Endothelial cell (in vitro differentiated cells): ENCODE results near the gene PLEKHG7. TPM values are rescaled to one million over a fixed set of nuclear protein-coding genes. Genes with fewer than 3 reads are reported as not detected.
"Not testable (repeated sequence)": the region's sequence is repeated elsewhere in the genome, so short reads cannot be mapped to it uniquely, and the experiment has no call there.

ENCODE experiments used
- DNase-seq: peaks from one replicate; pipeline ENCODE4 v3.0.0; 2021; ENCODE audit warnings: low spot score
- H3K27ac Mint-ChIP-seq: one replicate; pipeline ENCODE4 v1.8.0; 2021; ENCODE audit warnings: mixed read lengths, inconsistent platforms; ENCODE audit not compliant: unreplicated experiment
- H3K27me3 Mint-ChIP-seq: one replicate; pipeline ENCODE4 v1.8.0; 2021; ENCODE audit warnings: mild to moderate bottlenecking, moderate library complexity, mixed read lengths, inconsistent platforms; ENCODE audit not compliant: unreplicated experiment
- H3K36me3 Mint-ChIP-seq: one replicate; pipeline ENCODE4 v1.8.0; 2021; ENCODE audit warnings: mild to moderate bottlenecking, low read depth, mixed read lengths, inconsistent platforms; ENCODE audit not compliant: unreplicated experiment
- H3K4me1 Mint-ChIP-seq: one replicate; pipeline ENCODE4 v1.8.0; 2021; ENCODE audit warnings: mild to moderate bottlenecking, mixed read lengths, inconsistent platforms; ENCODE audit not compliant: unreplicated experiment
- H3K4me3 Mint-ChIP-seq: one replicate; pipeline ENCODE4 v1.8.0; 2021; ENCODE audit warnings: mild to moderate bottlenecking, mixed read lengths, inconsistent platforms; ENCODE audit not compliant: unreplicated experiment
- H3K9me3 Mint-ChIP-seq: one replicate; pipeline ENCODE4 v1.8.0; 2021; ENCODE audit warnings: mixed read lengths, inconsistent platforms; ENCODE audit not compliant: unreplicated experiment
- long read RNA-seq: library from polyadenylated mRNA; unstranded; transcript quantifications from one replicate; pipeline ENCODE4 v2.0.0, GENCODE V29; 2020; ENCODE audit not compliant: unreplicated experiment
- total RNA-seq: library from RNA; stranded (reverse); fragmentation: NEBNext Ultra II Directional; extraction: Animal tissue kit (Norgen Biotek cat#: 25700); gene quantifications from one replicate; pipeline ENCODE4 v1.2.1, GENCODE V29; 2021; ENCODE audit not compliant: unreplicated experiment
- TF ChIP-seq, protein P1 (sequence below): fragments of 200-600 bp; sonication (generic); IDR thresholded peaks from one replicate; pipeline ENCODE4 v1.5.0; 2021; ENCODE audit warnings: antibody characterized with exemption; ENCODE audit not compliant: unreplicated experiment

Gene PLEKHG7, protein sequence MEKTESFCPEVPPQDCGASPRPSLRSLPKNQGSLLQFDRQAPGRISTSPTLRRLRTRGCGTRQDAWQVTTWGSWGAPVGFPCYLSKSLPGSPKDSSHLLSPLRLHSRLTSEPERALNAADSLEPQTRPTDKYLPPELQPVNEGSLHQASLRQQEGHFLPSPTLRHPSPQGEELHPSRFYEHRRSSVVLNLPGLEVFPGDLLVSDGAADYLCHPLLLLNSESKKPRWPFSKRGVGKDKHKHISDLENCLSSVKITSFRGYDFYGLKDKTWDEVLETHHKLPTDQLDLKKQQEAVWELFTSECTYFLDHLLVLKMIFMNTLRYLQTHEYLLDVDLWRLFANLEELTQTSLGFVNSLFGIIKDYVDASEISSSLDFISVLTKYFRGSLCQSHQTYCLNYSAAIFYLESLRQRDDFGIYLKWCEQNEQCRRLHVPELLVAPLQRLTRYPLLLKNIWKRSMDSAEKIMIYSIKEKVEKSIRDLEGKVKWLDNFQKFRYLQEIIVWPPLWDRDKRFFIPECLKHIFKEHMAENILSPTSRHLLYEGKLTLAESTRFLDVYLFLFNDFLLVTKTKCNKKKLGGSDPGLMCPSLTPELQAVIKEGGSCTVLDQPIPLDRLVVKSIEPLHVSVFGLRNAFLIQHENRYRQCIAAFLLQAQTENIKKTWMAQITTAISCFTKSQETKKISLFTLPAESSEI
- not detected for total RNA-seq
- long read RNA-seq, result 0 reads

DNA sequence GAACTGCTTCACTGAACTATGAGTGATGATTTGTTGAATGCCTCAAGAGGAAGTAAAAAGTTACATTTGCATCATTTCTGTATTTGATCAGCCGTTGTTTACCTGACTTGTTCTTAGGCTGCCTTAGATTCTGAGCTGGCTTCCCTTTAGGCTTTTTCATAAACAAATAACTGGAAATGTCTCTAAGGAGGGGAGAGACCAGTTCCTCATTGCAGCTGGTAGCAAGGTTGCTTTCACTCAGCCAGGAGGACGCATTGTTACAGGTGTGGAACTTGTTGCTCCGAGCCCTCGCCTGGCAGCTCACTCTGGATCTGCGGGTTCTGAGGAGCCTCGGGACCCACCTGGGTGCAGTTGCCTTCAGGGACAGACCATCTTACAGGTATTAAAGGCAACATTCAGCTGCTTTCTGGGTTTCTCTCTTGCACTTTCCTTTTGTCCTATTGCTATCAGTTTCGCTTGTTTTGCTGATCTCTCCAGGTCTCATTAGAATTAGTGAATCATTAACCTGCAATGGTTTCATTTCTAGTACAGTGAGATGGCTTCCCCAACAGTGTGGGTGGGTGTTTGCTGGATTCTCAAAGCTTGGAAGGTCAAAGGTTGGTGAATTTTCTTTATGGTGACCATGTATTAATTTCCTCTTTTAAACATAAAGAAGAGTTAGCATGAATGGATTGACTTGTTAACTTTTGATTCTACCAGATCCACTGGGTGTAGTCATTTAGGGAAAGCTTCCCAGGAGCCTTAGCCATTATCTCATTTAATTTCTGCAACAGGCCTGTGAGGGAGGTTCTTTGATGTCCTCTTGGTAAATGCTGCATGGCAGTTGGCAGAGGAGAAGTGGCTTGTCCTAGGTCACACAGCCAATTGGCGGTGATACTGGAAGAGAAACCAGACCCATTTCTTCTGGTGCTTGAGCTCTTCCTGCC is at the start of gene PLEKHG7:
TSS of gene PLEKHG7 (plus strand) at position 236 of the 926 bp plus-strand sequence. CDS start 3,643 bp downstream, outside the sequence.
- Mint-ChIP-seq H3K9me3 (no peaks in the 10 kb centered on the region), H3K27me3 (no peaks in the 10 kb centered on the region), H3K27ac (no peak within 1 kb of the TSS), H3K4me1 (no peaks in the 10 kb centered on the region), H3K4me3 (no peak within 1 kb of the TSS), H3K36me3 (no peaks in the 10 kb centered on the region)
- TF ChIP-seq, protein P1, sequence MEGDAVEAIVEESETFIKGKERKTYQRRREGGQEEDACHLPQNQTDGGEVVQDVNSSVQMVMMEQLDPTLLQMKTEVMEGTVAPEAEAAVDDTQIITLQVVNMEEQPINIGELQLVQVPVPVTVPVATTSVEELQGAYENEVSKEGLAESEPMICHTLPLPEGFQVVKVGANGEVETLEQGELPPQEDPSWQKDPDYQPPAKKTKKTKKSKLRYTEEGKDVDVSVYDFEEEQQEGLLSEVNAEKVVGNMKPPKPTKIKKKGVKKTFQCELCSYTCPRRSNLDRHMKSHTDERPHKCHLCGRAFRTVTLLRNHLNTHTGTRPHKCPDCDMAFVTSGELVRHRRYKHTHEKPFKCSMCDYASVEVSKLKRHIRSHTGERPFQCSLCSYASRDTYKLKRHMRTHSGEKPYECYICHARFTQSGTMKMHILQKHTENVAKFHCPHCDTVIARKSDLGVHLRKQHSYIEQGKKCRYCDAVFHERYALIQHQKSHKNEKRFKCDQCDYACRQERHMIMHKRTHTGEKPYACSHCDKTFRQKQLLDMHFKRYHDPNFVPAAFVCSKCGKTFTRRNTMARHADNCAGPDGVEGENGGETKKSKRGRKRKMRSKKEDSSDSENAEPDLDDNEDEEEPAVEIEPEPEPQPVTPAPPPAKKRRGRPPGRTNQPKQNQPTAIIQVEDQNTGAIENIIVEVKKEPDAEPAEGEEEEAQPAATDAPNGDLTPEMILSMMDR, result no peak
- no peak for DNase-seq

DNA sequence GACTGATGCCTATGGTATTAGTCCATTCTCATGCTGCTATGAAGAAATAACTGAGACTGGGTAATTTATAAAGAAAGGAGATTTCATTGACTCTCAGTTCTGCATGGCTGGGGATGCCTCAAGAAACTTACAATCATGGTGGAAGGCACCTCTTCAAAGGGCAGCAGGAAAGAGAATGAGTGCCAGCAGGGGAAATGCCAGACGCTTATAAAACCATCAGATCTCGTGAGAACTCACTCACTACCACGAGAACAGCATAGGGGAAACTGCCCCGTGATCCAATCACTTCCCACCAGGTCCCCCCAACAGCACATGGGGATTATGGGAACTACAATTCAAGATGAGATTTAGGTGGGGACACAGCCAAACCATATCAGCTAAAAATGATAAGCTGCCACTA is 48.5 kb upstream of the PLEKHG7 start:
- H3K36me3 Mint-ChIP-seq, H3K27me3 Mint-ChIP-seq, H3K4me1 Mint-ChIP-seq, H3K9me3 Mint-ChIP-seq, DNase-seq, H3K27ac Mint-ChIP-seq, H3K4me3 Mint-ChIP-seq: not testable (repeated sequence)

DNA sequence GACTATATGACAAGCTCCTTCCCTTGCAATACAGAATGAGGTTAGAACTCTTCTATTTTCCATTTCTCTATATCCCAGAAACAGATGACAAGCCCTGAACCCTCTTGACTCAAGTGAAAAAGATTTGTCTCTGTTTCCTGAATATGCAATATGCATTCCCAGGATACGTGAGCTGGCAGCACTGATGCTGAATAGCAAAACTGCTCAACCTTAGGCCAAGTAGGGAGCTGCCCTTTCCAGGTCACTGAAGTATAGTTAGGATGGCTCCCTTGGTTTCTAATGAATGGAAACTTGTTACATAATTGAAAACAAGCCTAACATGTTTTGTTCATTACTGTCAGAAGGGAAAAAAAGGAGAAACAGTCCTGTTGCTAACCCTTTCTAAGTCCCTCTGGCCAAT is 47.9 kb upstream of the PLEKHG7 start:
- TF ChIP-seq, protein P1, result no peak
- no peaks in the 10 kb centered on the region for H3K27me3 Mint-ChIP-seq
- H3K9me3 Mint-ChIP-seq, result no peaks in the 10 kb centered on the region
- H3K4me3 Mint-ChIP-seq, result no peak overlapping the region
- no peak for DNase-seq
- no peak overlapping the region for H3K27ac Mint-ChIP-seq
- H3K36me3 Mint-ChIP-seq, result no peaks in the 10 kb centered on the region
- H3K4me1 Mint-ChIP-seq, result no peaks in the 10 kb centered on the region

DNA sequence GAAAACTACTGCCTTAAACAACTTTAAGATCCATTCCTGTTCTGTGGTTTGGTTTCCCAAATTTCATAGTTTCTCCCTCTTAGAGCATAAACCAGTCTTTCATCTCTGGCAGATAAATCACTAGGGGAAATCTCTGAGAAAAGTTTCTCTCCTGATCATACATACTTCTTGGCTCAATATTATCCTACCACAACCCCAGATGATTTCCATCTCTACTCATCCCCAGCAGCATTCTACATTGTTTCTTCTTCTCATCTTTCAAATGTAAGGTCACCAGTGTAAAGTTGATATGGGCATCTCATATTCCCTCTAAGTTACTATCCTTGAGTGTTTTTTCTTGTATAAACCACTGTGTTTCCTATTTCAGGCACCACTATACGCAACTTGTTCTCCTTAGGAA is 45.9 kb upstream of the PLEKHG7 start:
- Mint-ChIP-seq H3K27me3 (no peaks in the 10 kb centered on the region), H3K9me3 (no peaks in the 10 kb centered on the region), H3K4me1 (no peaks in the 10 kb centered on the region), H3K36me3 (no peaks in the 10 kb centered on the region), H3K27ac (no peak overlapping the region), H3K4me3 (no peak overlapping the region)
- no peak for DNase-seq
- TF ChIP-seq, protein P1, result no peak

DNA sequence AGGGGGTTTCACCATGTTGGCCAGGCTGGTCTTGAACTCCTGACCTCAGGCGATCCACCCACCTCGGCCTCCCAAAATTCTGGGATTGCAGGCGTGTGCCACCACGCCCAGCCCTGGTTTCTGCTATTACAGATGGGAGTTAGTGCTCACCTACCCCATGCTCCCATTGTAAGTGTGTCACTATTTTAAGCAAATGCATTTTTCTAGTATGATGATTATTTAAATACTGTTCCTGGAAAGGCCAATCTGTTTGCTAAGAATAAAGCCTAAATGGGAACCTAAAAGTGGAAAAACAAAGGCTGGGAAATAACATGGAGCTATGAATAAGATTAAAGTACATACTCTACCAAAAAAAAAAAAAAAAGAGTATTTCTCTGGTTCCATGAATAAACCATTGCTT is 45.0 kb upstream of the PLEKHG7 start:
- Mint-ChIP-seq H3K27ac (no peak overlapping the region), H3K9me3 (no peaks in the 10 kb centered on the region)
- TF ChIP-seq, protein P1, result no peak

More for the DNA sequence above, 45.0 kb upstream of the PLEKHG7 start:
- no peaks in the 10 kb centered on the region for H3K36me3 Mint-ChIP-seq
- H3K4me1 Mint-ChIP-seq, result no peaks in the 10 kb centered on the region
- DNase-seq, result no peak
- H3K27me3 Mint-ChIP-seq, result no peaks in the 10 kb centered on the region
- H3K4me3 Mint-ChIP-seq, result no peak overlapping the region
